HepG2 (cell line): ENCODE results near the gene SMIM28. TPM values are rescaled to one million over a fixed set of nuclear protein-coding genes. Genes with fewer than 3 reads are reported as not detected.

ENCODE experiments used
- ARNTL ChIP-seq: sonication (generic); formaldehyde crosslinking; IDR thresholded peaks from 2 replicates; pipeline ENCODE4 v1.4.0; 2020; ENCODE audit warnings: mild to moderate bottlenecking, missing genetic modification reagents
- CCDC6 ChIP-seq: sonication (generic); formaldehyde crosslinking; IDR thresholded peaks from 2 replicates; pipeline ENCODE4 v1.8.1; 2022; ENCODE audit warnings: mild to moderate bottlenecking, missing genetic modification reagents, moderate library complexity
- FOXM1 ChIP-seq: sonication (generic); formaldehyde crosslinking; IDR thresholded peaks from 2 replicates; pipeline ENCODE4 v1.5.0; 2020; ENCODE audit warnings: missing genetic modification reagents
- MED1 ChIP-seq: sonication (generic); formaldehyde crosslinking; IDR thresholded peaks from 2 replicates; pipeline ENCODE4 v1.4.0; 2020; ENCODE audit warnings: missing genetic modification reagents
- NCOA1 ChIP-seq: sonication (generic); formaldehyde crosslinking; IDR thresholded peaks from 2 replicates; pipeline ENCODE4 v1.9.0; 2021; ENCODE audit warnings: missing genetic modification reagents
- RBM22 ChIP-seq: fragments of 200-400 bp; formaldehyde crosslinking; optimal IDR thresholded peaks from 2 replicates; pipeline ENCODE3; 2017; ENCODE audit warnings: mild to moderate bottlenecking, low read length, moderate library complexity
- RELA ChIP-seq: sonication (generic); formaldehyde crosslinking; IDR thresholded peaks from 2 replicates; pipeline ENCODE4 v1.4.0; 2020; ENCODE audit warnings: missing genetic modification reagents
- RXRB ChIP-seq: IDR thresholded peaks from 2 replicates; pipeline ENCODE4 v1.6.1; 2016; ENCODE audit warnings: borderline replicate concordance, missing genetic modification reagents, missing compliant biosample characterization
- SOX5 ChIP-seq: IDR thresholded peaks from 2 replicates; pipeline ENCODE4 v1.6.1; 2016; ENCODE audit warnings: borderline replicate concordance
- SP5 ChIP-seq: IDR thresholded peaks from 2 replicates; pipeline ENCODE4 v1.6.1; 2016; ENCODE audit warnings: low read depth, borderline replicate concordance
- SRSF1 ChIP-seq: fragments of 200-400 bp; formaldehyde crosslinking; optimal IDR thresholded peaks from 2 replicates; pipeline ENCODE3; 2017; ENCODE audit warnings: mild to moderate bottlenecking, low read depth, low read length, moderate library complexity
- TP53 ChIP-seq: sonication (generic); formaldehyde crosslinking; conservative IDR thresholded peaks from 2 replicates; pipeline ENCODE4 v1.4.0; 2020; ENCODE audit warnings: missing genetic modification reagents
- ZBTB40 ChIP-seq, 2 experiments: fragments of 450-650 bp in 1 of 2; sonication (generic) in 1 of 2; formaldehyde crosslinking in 1 of 2; IDR thresholded peaks; 2 replicates each; pipeline versions ENCODE4 v1.6.1 to v1.8.0; 2016 to 2022; ENCODE audit warnings: antibody characterized with exemption in 1 of 2, mild to moderate bottlenecking in 1 of 2, missing genetic modification reagents in 1 of 2
- ZBTB8A ChIP-seq: sonication (generic); formaldehyde crosslinking; IDR thresholded peaks from 2 replicates; pipeline ENCODE4 v1.4.0; 2020; ENCODE audit warnings: mild to moderate bottlenecking, low read depth, missing genetic modification reagents, borderline replicate concordance
- ZNF224 ChIP-seq: sonication (generic); formaldehyde crosslinking; IDR thresholded peaks from 2 replicates; pipeline ENCODE4 v1.5.0; 2020; ENCODE audit warnings: mild to moderate bottlenecking, missing genetic modification reagents
- ZNF292 ChIP-seq: sonication (generic); formaldehyde crosslinking; IDR thresholded peaks from 2 replicates; pipeline ENCODE4 v1.8.1; 2022; ENCODE audit warnings: mild to moderate bottlenecking, low read depth, missing genetic modification reagents, borderline replicate concordance
- ZNF350 ChIP-seq: sonication (generic); formaldehyde crosslinking; IDR thresholded peaks from 2 replicates; pipeline ENCODE4 v1.4.0; 2020; ENCODE audit warnings: mild to moderate bottlenecking, low read depth, missing genetic modification reagents, borderline replicate concordance
- ZNF737 ChIP-seq: sonication (generic); formaldehyde crosslinking; IDR thresholded peaks from 2 replicates; pipeline ENCODE4 v1.5.0; 2020; ENCODE audit warnings: missing genetic modification reagents, mild to moderate bottlenecking, borderline replicate concordance
- polyA plus RNA-seq, 8 experiments: library from polyadenylated mRNA; depleted of rRNA in 3 of 8; stranded (reverse) in 7 of 8; unstranded in 1 of 8; fragments of >200 nt; fragmentation: Illumina TruSeq in 4 of 8; extraction: Trizol in 4 of 8; gene quantifications; 2 replicates each; pipeline versions ENCODE4 v1.2.1 to v1.2.3, GENCODE V29; 2011 to 2016; ENCODE audit warnings: low read depth in 4 of 8, missing spikeins in 1 of 8, mixed read lengths in 1 of 8; ENCODE audit not compliant: insufficient read depth in 1 of 8
- total RNA-seq, 5 experiments: library from RNA; depleted of rRNA; stranded (reverse); fragments of >200 nt; fragmentation: Illumina TruSeq; extraction: Trizol; gene quantifications; 2 replicates each; pipeline ENCODE4 v1.2.3, GENCODE V29; 2016; ENCODE audit warnings: low read depth in 1 of 5

The SMIM28 gene
- total and polyA plus RNA-seq, 2 of the 13 experiments (the other 11 are each of a cell fraction or from before 2014, with no cell fraction given) = not detected

DNA sequence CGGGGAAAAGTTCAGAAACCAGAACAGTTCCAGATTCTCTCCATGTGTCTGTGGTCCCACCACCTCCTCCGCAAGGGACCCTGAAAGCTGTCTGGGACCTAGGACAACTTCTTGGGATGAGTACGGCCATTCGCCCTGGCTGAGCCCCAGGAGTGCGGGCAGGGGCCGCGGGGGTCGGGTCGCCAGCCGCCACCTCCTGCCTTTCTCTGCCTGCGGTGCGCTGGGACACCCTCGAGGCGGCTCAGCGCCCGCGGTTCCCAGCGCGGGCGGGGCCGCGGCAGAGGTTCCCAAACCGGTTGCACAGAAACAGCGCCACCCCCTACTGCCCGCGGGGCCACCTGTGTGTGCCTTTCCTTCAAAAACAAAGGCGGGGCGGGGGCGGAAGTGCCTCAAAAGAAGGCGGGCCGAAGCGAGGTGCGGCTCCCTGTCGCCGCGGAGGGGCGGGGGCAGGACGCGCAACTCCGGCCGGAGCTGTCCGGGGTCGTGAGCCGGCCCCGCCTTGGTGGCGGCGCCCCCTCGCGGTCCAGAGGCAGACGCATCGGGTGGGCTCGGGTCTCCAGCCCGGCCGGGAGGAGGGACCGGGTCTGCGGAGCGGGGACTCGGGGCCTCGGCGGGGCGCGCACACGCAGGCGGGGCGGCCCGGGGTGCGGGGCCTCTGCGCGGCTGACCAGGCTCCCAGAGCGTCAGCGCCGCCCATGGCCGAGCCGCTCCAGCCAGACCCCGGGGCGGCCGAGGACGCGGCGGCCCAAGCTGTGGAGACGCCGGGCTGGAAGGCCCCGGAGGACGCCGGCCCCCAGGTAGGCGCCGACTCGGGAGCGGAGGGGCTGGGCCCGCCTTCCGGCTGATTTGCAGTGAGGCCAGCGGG, 26.3 kb downstream of the SMIM28 start, which contains the start of gene HEBP2 (continued):
- TF ChIP-seq ZBTB40 (IDR thresholded peaks at IDR 0.05) (no peak), ZBTB40 (CRISPR knock-in tag; IDR thresholded peaks at IDR 0.05) (peak; percentile 54; the same call in 1 of the 2 replicates), FOXM1 (CRISPR knock-in tag) (no peak; the same call in 1 of the 2 replicates), ZNF737 (CRISPR knock-in tag) (no peak), RELA (CRISPR knock-in tag) (peak; percentile 74; the same call in 1 of the 2 replicates), ARNTL (CRISPR knock-in tag) (peak; percentile 75), ZBTB8A (CRISPR knock-in tag) (peak; percentile 83; the same call in 1 of the 2 replicates), ZNF224 (CRISPR knock-in tag) (peak; percentile 46; the same call in 1 of the 2 replicates), RBM22 (no peak), NCOA1 (CRISPR knock-in tag) (no peak), ZNF292 (CRISPR knock-in tag) (no peak), SRSF1 (peak; percentile 87), CCDC6 (peak; percentile 98), MED1 (CRISPR knock-in tag) (peak; percentile 75), TP53 (CRISPR knock-in tag) (peak; percentile 49; the same call in 1 of the 2 replicates), RXRB (CRISPR knock-in tag) (peak; percentile 54; the same call in 1 of the 2 replicates), SP5 (CRISPR knock-in tag) (peak; percentile 96), SOX5 (CRISPR knock-in tag) (peak; percentile 89), ZNF350 (peak; percentile 18; the same call in 1 of the 2 replicates)
